Astrocyte (in vitro differentiated cells and primary cell): ENCODE measurements around the gene TM4SF20. TPM values are rescaled to one million over a fixed set of nuclear protein-coding genes. Genes with fewer than 3 reads are reported as not detected.
A peak's percentile ranks its signal among the peaks of the same experiment; 100 is the strongest.
"Not testable (repeated sequence)": the region's sequence is repeated elsewhere in the genome, so short reads cannot be mapped to it uniquely, and the experiment has no call there.

ENCODE experiments used
- DNase-seq: peaks from one replicate; pipeline ENCODE4 v3.0.0-alpha.2; 2010; ENCODE audit warnings: low read depth
- FAIRE-seq: peaks from 2 replicates; lab custom pipeline; 2011; peaks lifted over from hg19 to GRCh38; lab: Jason Lieb, UNC
- H2AFZ ChIP-seq: 2 replicates; pipeline ENCODE4 v1.6.0; 2012; ENCODE audit warnings: low read depth, low read length, inconsistent platforms
- H3K27ac ChIP-seq: 2 replicates; pipeline ENCODE4 v1.5.1; 2011; ENCODE audit warnings: low read depth, low read length, inconsistent platforms
- H3K27me3 ChIP-seq: 2 replicates; pipeline ENCODE4 v1.6.0; 2011; ENCODE audit warnings: low read length, inconsistent platforms; ENCODE audit not compliant: insufficient read depth
- H3K36me3 ChIP-seq: 2 replicates; pipeline ENCODE4 v1.5.1; 2011; ENCODE audit warnings: low read length, inconsistent platforms; ENCODE audit not compliant: insufficient read depth
- H3K4me1 ChIP-seq: 2 replicates; pipeline ENCODE4 v1.5.1; 2011; ENCODE audit warnings: low read length, inconsistent platforms; ENCODE audit not compliant: insufficient read depth
- H3K4me2 ChIP-seq: 2 replicates; pipeline ENCODE4 v1.6.0; 2012; ENCODE audit warnings: low read length, inconsistent platforms
- H3K4me3 ChIP-seq: 2 replicates; pipeline ENCODE4 v1.5.1; 2011; ENCODE audit warnings: low read depth, mild to moderate bottlenecking, low read length, inconsistent platforms; ENCODE audit not compliant: insufficient read depth
- H3K79me2 ChIP-seq: 2 replicates; pipeline ENCODE4 v1.6.0; 2012; ENCODE audit warnings: mild to moderate bottlenecking, low read length, inconsistent platforms; ENCODE audit not compliant: insufficient read depth
- H3K9ac ChIP-seq: 2 replicates; pipeline ENCODE4 v1.6.0; 2012; ENCODE audit warnings: mild to moderate bottlenecking, low read length, inconsistent platforms
- H3K9me3 ChIP-seq: 2 replicates; pipeline ENCODE4 v1.5.1; 2012; ENCODE audit warnings: low read depth, mild to moderate bottlenecking, low read length, inconsistent platforms; ENCODE audit not compliant: insufficient read depth
- H4K20me1 ChIP-seq: 2 replicates; pipeline ENCODE4 v1.6.0; 2012; ENCODE audit warnings: low read length, inconsistent platforms; ENCODE audit not compliant: insufficient read depth
- H3K27ac Mint-ChIP-seq: one replicate; pipeline ENCODE4 v1.8.0; 2021; ENCODE audit warnings: mild to moderate bottlenecking, mixed read lengths; ENCODE audit not compliant: unreplicated experiment
- H3K27me3 Mint-ChIP-seq: one replicate; pipeline ENCODE4 v1.8.0; 2021; ENCODE audit warnings: low read depth, mixed read lengths; ENCODE audit not compliant: unreplicated experiment
- H3K36me3 Mint-ChIP-seq: one replicate; pipeline ENCODE4 v1.8.0; 2021; ENCODE audit warnings: low read depth, mixed read lengths; ENCODE audit not compliant: unreplicated experiment
- H3K4me1 Mint-ChIP-seq: one replicate; pipeline ENCODE4 v1.8.0; 2021; ENCODE audit warnings: low read depth, mixed read lengths; ENCODE audit not compliant: unreplicated experiment
- H3K4me3 Mint-ChIP-seq: one replicate; pipeline ENCODE4 v1.8.0; 2021; ENCODE audit warnings: mild to moderate bottlenecking, moderate library complexity, mixed read lengths; ENCODE audit not compliant: unreplicated experiment
- H3K9me3 Mint-ChIP-seq: one replicate; pipeline ENCODE4 v1.8.0; 2021; ENCODE audit warnings: mild to moderate bottlenecking, mixed read lengths; ENCODE audit not compliant: unreplicated experiment
- CTCF ChIP-seq: IDR thresholded peaks from 2 replicates; pipeline ENCODE4 v1.5.1; 2011; ENCODE audit warnings: low read depth, mild to moderate bottlenecking, inconsistent platforms, low read length, moderate library complexity; ENCODE audit not compliant: insufficient read depth
- EZH2 ChIP-seq: IDR thresholded peaks from 2 replicates; pipeline ENCODE4 v1.6.1; 2012; ENCODE audit warnings: mild to moderate bottlenecking, low read length, inconsistent platforms; ENCODE audit not compliant: insufficient read depth
- total RNA-seq: library from RNA; stranded (reverse); gene quantifications from 2 replicates; pipeline ENCODE4 v1.2.1, GENCODE V29; 2021

TM4SF20 gene
- total RNA-seq, 1 donor from 2014 or later = not detected

- Histone ChIP-seq H3K27me3 (peaks cover 3% of the 10 kb centered on the region), H3K9me3 (no peaks in the 10 kb centered on the region), H3K36me3 (no peaks in the 10 kb centered on the region), H3K4me1 (peaks cover 2% of the 10 kb centered on the region), H3K79me2 (no peaks in the 10 kb centered on the region), H3K9ac (no peak overlapping the region), H4K20me1 (no peaks in the 10 kb centered on the region), H3K4me2 (no peak overlapping the region), H3K27ac (no peak overlapping the region), H2AFZ (no peak overlapping the region), H3K4me3 (no peak overlapping the region)
- no peak for DNase-seq
- Mint-ChIP-seq H3K4me1 (no peaks in the 10 kb centered on the region), H3K4me3 (no peak overlapping the region), H3K9me3 (no peaks in the 10 kb centered on the region), H3K27ac (no peak overlapping the region), H3K36me3 (no peaks in the 10 kb centered on the region), H3K27me3 (peaks cover 3% of the 10 kb centered on the region)
- no peak for FAIRE-seq
- TF ChIP-seq EZH2 = no peak
- TF ChIP-seq CTCF = no peak
Measured at GRCh38 chr2:227389661-227390060, 10.6 kb upstream of the TM4SF20 start.

- no peaks in the 10 kb centered on the region for H3K9me3 ChIP-seq
- no peak overlapping the region for H3K9ac ChIP-seq
- no peak overlapping the region for H2AFZ ChIP-seq
- Mint-ChIP-seq H3K36me3 (no peaks in the 10 kb centered on the region), H3K27me3 (peaks cover 6% of the 10 kb centered on the region), H3K4me3 (no peak overlapping the region), H3K27ac (no peak overlapping the region), H3K4me1 (no peaks in the 10 kb centered on the region), H3K9me3 (no peaks in the 10 kb centered on the region)
- peaks cover 3% of the 10 kb centered on the region for H3K27me3 ChIP-seq
- FAIRE-seq (no peak), DNase-seq (no peak)
- no peak overlapping the region for H3K4me2 ChIP-seq
- H3K79me2 ChIP-seq = no peaks in the 10 kb centered on the region
- no peak overlapping the region for H3K27ac ChIP-seq
- H3K4me3 ChIP-seq = no peak overlapping the region
- H4K20me1 ChIP-seq = no peaks in the 10 kb centered on the region
- no peak for TF ChIP-seq EZH2
- no peak for TF ChIP-seq CTCF
- H3K36me3 ChIP-seq = no peaks in the 10 kb centered on the region
- H3K4me1 ChIP-seq = peaks cover 2% of the 10 kb centered on the region
Measured at GRCh38 chr2:227389231-227389630, 10.1 kb upstream of the TM4SF20 start.

GRCh38 chr2:227388537-227389011, 9.5 kb upstream of the TM4SF20 start:
- Histone ChIP-seq H3K9ac (no peak overlapping the region), H3K36me3 (no peaks in the 10 kb centered on the region), H4K20me1 (no peaks in the 10 kb centered on the region), H3K27ac (peak overlapping the region; percentile 55), H3K9me3 (no peaks in the 10 kb centered on the region), H3K79me2 (no peaks in the 10 kb centered on the region), H3K27me3 (peaks cover 3% of the 10 kb centered on the region), H3K4me2 (no peak overlapping the region), H3K4me3 (no peak overlapping the region), H3K4me1 (peaks cover 2% of the 10 kb centered on the region), H2AFZ (no peak overlapping the region)
- no peaks in the 10 kb centered on the region for H3K9me3 Mint-ChIP-seq
- no peaks in the 10 kb centered on the region for H3K36me3 Mint-ChIP-seq
- no peak overlapping the region for H3K4me3 Mint-ChIP-seq
- no peak overlapping the region for H3K27ac Mint-ChIP-seq
- FAIRE-seq (peak; percentile 50), DNase-seq (peak; percentile 94)
- peaks cover 10% of the 10 kb centered on the region for H3K27me3 Mint-ChIP-seq
- H3K4me1 Mint-ChIP-seq = no peaks in the 10 kb centered on the region
- TF ChIP-seq EZH2 = no peak
- no peak for TF ChIP-seq CTCF

GRCh38 chr2:227387583-227387982, 8.5 kb upstream of the TM4SF20 start, which contains the start of gene SCYGR1:
Gene SCYGR1, minus strand, starts transcription at chr2:227387949. Its CDS starts 0 bp downstream, at chr2:227387949.
- not testable (repeated sequence) for H3K27ac Mint-ChIP-seq, H3K9me3 ChIP-seq, H3K27me3 ChIP-seq, H3K4me1 Mint-ChIP-seq, H3K4me2 ChIP-seq, H3K9ac ChIP-seq, H2AFZ ChIP-seq, H3K4me3 ChIP-seq, H4K20me1 ChIP-seq, H3K4me3 Mint-ChIP-seq, H3K36me3 ChIP-seq, FAIRE-seq, H3K4me1 ChIP-seq, DNase-seq, H3K9me3 Mint-ChIP-seq, H3K79me2 ChIP-seq, H3K36me3 Mint-ChIP-seq
- H3K27me3 Mint-ChIP-seq = peaks cover 11% of the 10 kb centered on the region
- peak within 1 kb of the TSS; percentile 55 for H3K27ac ChIP-seq
